GM23248 (cell line): ENCODE data around the gene YDJC. TPM values are rescaled to one million over a fixed set of nuclear protein-coding genes. Genes with fewer than 3 reads are reported as not detected.

Source experiments
- DNase-seq: peaks from one replicate; pipeline ENCODE4 v3.0.0-alpha.2; 2015
- H2AFZ ChIP-seq: fragments of 200-600 bp; sonication (generic); 2 replicates; pipeline ENCODE4 v1.6.1; 2016; ENCODE audit warnings: antibody characterized with exemption
- H3F3A ChIP-seq: fragments of 200-600 bp; sonication (generic); 2 replicates; pipeline ENCODE4 v1.6.1; 2016; ENCODE audit warnings: mild to moderate bottlenecking, antibody characterized with exemption, mixed run types; ENCODE audit not compliant: insufficient read depth
- H3K27ac ChIP-seq: fragments of 200-600 bp; sonication (generic); 2 replicates; pipeline ENCODE4 v1.5.1; 2016; ENCODE audit warnings: mild to moderate bottlenecking
- H3K27me3 ChIP-seq: fragments of 200-600 bp; sonication (generic); replicated peaks from 2 replicates; pipeline ENCODE4 v1.6.1; 2016; ENCODE audit warnings: mild to moderate bottlenecking; ENCODE audit not compliant: insufficient read depth
- H3K36me3 ChIP-seq: fragments of 200-600 bp; sonication (generic); 2 replicates; pipeline ENCODE4 v1.6.1; 2016; ENCODE audit warnings: low read depth, mild to moderate bottlenecking
- H3K4me1 ChIP-seq: fragments of 200-600 bp; sonication (generic); 2 replicates; pipeline ENCODE4 v1.6.1; 2016; ENCODE audit warnings: mild to moderate bottlenecking; ENCODE audit not compliant: insufficient read depth
- H3K4me2 ChIP-seq: fragments of 200-600 bp; sonication (generic); one replicate; pipeline ENCODE4 v1.6.1; 2016; ENCODE audit warnings: mild to moderate bottlenecking; ENCODE audit not compliant: unreplicated experiment
- H3K4me3 ChIP-seq: fragments of 200-600 bp; sonication (generic); 2 replicates; pipeline ENCODE4 v1.5.1; 2016; ENCODE audit warnings: mild to moderate bottlenecking
- H3K79me2 ChIP-seq: fragments of 200-600 bp; sonication (generic); 2 replicates; pipeline ENCODE4 v1.6.1; 2016; ENCODE audit warnings: mild to moderate bottlenecking; ENCODE audit not compliant: insufficient read depth
- H3K9ac ChIP-seq: fragments of 200-600 bp; sonication (generic); 2 replicates; pipeline ENCODE4 v1.6.1; 2016; ENCODE audit warnings: mild to moderate bottlenecking
- H3K9me2 ChIP-seq: fragments of 200-600 bp; sonication (generic); 2 replicates; pipeline ENCODE4 v1.6.1; 2016; ENCODE audit warnings: mixed run types, mild to moderate bottlenecking, moderate library complexity; ENCODE audit not compliant: insufficient read depth
- H3K9me3 ChIP-seq: fragments of 200-600 bp; sonication (generic); one replicate; pipeline ENCODE4 v1.6.1; 2017; ENCODE audit warnings: low read depth
- H4K20me1 ChIP-seq: fragments of 200-600 bp; sonication (generic); 2 replicates; pipeline ENCODE4 v1.6.0; 2016; ENCODE audit not compliant: insufficient read depth
- EZH2 ChIP-seq: fragments of 200-600 bp; sonication (generic); IDR thresholded peaks from 2 replicates; pipeline ENCODE4 v1.6.1; 2018; ENCODE audit warnings: antibody characterized with exemption, mild to moderate bottlenecking; ENCODE audit not compliant: insufficient read depth, poor library complexity, severe bottlenecking
- EZH2phosphoT487 ChIP-seq: fragments of 200-600 bp; sonication (generic); IDR thresholded peaks from 2 replicates; pipeline ENCODE4 v1.6.1; 2018; ENCODE audit warnings: antibody characterized with exemption, moderate library complexity, mild to moderate bottlenecking, low read depth; ENCODE audit not compliant: insufficient read depth
- WGBS, 2 experiments: methylation state at CpG; one replicate each; pipeline ENCODE4 v1.1.6; 2015 to 2017; ENCODE audit warnings: low lambda C conversion rate in 2 of 2, low coverage in 1 of 2; ENCODE audit errors: missing lambda C conversion rate in 2 of 2; 5-methylcytosine and 5-hydroxymethylcytosine counted together
- in situ Hi-C: fragments of 300-500 bp; cut with MboI; formaldehyde crosslinking; loops from 2 replicates; pipeline ENCODE4 v1.15.0; 2020
- polyA plus RNA-seq: library from polyadenylated mRNA; unstranded; fragments of >200 nt; fragmentation: Nextera tagmentation; extraction: Ambion mirVana; gene quantifications from 2 replicates; pipeline ENCODE4 v1.2.1, GENCODE V29; 2016
- total RNA-seq: library from RNA; depleted of rRNA; stranded (reverse); fragments of >200 nt; shearing (Covaris generic); gene quantifications from 2 replicates; pipeline ENCODE4 v1.2.3, GENCODE V29; 2014

The YDJC gene
- total and polyA plus RNA-seq, 2 experiments from 2014 or later: 20.0 to 31.5 TPM

GRCh38 chr22:21652547-21653545 lies 23.0 kb upstream of the YDJC start:
- H2AFZ ChIP-seq: peak overlapping the region; percentile 97
- H4K20me1 ChIP-seq: no peaks in the 10 kb centered on the region
- H3K4me1 ChIP-seq: 0 out of 2 replicates have a peak, but pooled peaks cover 7% of the 10 kb centered on the region
- 21 to 26% methylated on average over 29 to 33 of the region's 40 CpGs for WGBS, 2 experiments
- TF ChIP-seq EZH2phosphoT487 (no peak), EZH2 (no peak)
- no peaks in the 10 kb centered on the region for H3K27me3 ChIP-seq
- peak overlapping the region; percentile 83 for H3K4me3 ChIP-seq
- H3K9me3 ChIP-seq: no peaks in the 10 kb centered on the region
- peaks cover 15% of the 10 kb centered on the region; the same call in 1 of the 2 replicates for H3F3A ChIP-seq
- H3K27ac ChIP-seq: no peak overlapping the region
- DNase-seq: no peak
- in situ Hi-C loops: no loop called here
- H3K4me2 ChIP-seq: peak overlapping the region; percentile 87
- H3K36me3 ChIP-seq: no peaks in the 10 kb centered on the region
- peak overlapping the region; percentile 80 for H3K9ac ChIP-seq
- no peaks in the 10 kb centered on the region for H3K9me2 ChIP-seq
- H3K79me2 ChIP-seq: no peaks in the 10 kb centered on the region

DNA sequence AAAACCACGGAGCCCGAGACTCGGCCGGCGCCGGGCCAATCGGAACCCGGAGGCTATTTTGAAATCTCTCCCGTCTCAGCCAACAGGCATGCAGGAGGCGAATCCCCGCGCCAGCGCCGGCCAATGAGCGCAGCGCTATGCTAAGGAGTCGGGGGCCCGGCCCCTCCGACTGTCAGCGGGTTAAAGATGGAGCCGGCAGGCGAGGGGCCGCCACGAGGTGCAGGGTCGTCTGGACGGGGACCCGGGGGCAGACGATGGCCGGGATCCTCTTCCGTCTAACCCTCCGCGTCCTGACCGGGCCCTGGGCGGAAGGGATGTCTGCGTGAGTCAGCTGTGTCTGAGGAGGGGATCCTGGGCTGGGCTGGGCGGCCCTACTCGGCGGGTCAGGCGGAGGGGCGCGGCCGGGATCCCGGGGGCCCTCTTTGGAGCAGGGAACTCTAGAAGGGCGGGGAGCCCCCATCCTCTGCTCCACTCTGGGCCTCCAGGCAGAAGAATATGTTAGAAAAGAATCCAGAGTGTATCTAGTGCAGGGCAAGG lies 22.3 kb upstream of the YDJC start:
- H3K27ac ChIP-seq: no peak overlapping the region
- H3K27me3 ChIP-seq: no peaks in the 10 kb centered on the region
- in situ Hi-C loops: no loop called here
- H3K9me2 ChIP-seq: no peaks in the 10 kb centered on the region
- H3K36me3 ChIP-seq: no peaks in the 10 kb centered on the region
- peak; percentile 95 for DNase-seq
- H3K9me3 ChIP-seq: no peaks in the 10 kb centered on the region
- H3K4me2 ChIP-seq: peak overlapping the region; percentile 87
- H2AFZ ChIP-seq: peak overlapping the region; percentile 97
- 0 out of 2 replicates have a peak, but pooled peaks cover 7% of the 10 kb centered on the region for H3K4me1 ChIP-seq
- WGBS, 2 experiments: 0 to 1% methylated on average over 43 to 44 of the region's 44 CpGs
- H3F3A ChIP-seq: peaks cover 15% of the 10 kb centered on the region; the same call in 1 of the 2 replicates
- H3K79me2 ChIP-seq: no peaks in the 10 kb centered on the region
- TF ChIP-seq EZH2phosphoT487: no peak
- no peak for TF ChIP-seq EZH2
- no peaks in the 10 kb centered on the region for H4K20me1 ChIP-seq
- peak overlapping the region; percentile 83 for H3K4me3 ChIP-seq
- peak overlapping the region; percentile 80 for H3K9ac ChIP-seq

DNA sequence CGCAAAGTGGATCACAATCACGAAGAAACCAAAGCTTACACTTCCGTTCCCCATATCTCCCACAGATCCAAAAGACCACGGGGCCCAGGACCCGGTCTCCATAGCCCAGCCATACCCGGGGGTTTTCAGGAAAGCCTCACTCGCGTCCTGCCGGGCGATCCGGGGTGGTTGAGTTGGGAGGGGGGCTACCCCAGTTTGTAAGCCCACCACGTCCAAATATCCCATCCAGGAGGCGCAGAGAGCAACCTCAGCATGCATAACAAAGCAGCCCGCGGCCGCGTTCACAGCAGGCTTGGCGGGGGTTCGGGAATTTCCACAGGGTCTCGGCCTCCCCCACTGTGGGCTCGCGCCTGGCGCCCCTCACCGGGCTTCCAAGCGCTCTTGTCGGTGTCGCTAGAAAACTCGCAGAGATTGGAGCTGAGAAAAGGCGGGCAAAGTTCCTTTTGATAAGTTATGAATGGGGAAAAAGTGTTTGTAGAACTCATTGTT lies 21.7 kb upstream of the YDJC start:
- Histone ChIP-seq H3K79me2 (no peaks in the 10 kb centered on the region), H4K20me1 (no peaks in the 10 kb centered on the region), H3K27ac (no peak overlapping the region), H3K4me1 (0 out of 2 replicates have a peak, but pooled peaks cover 7% of the 10 kb centered on the region), H3K9me2 (no peaks in the 10 kb centered on the region), H3K36me3 (no peaks in the 10 kb centered on the region), H3K4me3 (peak overlapping the region; percentile 83), H3F3A (peaks cover 14% of the 10 kb centered on the region; the same call in 1 of the 2 replicates), H3K9me3 (no peaks in the 10 kb centered on the region), H3K4me2 (peak overlapping the region; percentile 87), H3K27me3 (no peaks in the 10 kb centered on the region), H3K9ac (peak overlapping the region; percentile 80), H2AFZ (peak overlapping the region; percentile 97)
- in situ Hi-C loops: no loop called here
- 1 to 2% methylated on average over 29 of the region's 29 CpGs for WGBS, 2 experiments
- DNase-seq: no peak
- TF ChIP-seq EZH2phosphoT487: no peak
- no peak for TF ChIP-seq EZH2

DNA sequence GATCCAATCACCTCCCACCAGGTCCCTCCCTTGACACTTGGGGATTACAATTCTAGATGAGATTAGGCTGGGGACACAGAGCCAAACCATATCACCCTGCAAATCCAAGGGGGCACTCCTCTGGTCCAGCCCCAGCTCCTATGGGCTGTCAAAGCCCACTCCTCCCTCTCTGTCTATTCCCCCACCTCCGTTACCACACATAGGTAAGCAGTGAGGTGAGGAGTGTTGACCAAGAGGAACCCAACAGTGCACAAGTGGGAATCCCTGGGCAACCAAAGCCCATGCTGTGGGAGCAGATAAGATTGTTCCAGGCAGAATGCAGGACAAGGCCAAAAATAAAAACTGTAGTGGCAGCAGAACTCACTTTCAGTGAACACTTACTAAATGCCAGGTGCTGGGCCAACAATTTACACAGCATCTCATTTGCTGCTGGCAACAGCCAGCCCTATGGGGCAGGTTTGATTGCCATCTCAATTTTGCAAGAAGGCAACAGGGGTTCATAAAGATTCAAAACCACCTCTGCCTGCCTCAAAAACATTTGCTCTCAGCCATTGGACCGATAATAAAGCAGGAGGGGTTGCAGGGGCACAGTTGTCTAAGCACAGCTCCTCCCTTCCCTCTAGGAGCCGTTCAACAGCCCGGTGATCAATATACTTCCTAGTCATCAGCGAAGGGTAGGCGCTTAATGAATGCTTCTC lies 21.1 kb upstream of the YDJC start:
- no peak overlapping the region for H3K27ac ChIP-seq
- in situ Hi-C loops: no loop called here
- 29% methylated on average over 6 of the region's 6 CpGs for WGBS, 2 experiments
- no peaks in the 10 kb centered on the region for H3K36me3 ChIP-seq
- 0 out of 2 replicates have a peak, but pooled peaks cover 7% of the 10 kb centered on the region for H3K4me1 ChIP-seq
- no peaks in the 10 kb centered on the region for H3K9me2 ChIP-seq
- no peaks in the 10 kb centered on the region for H3K27me3 ChIP-seq
- peaks cover 8% of the 10 kb centered on the region; the same call in 1 of the 2 replicates for H3F3A ChIP-seq
- peak overlapping the region; percentile 87 for H3K4me2 ChIP-seq
- no peaks in the 10 kb centered on the region for H3K9me3 ChIP-seq
- H3K79me2 ChIP-seq: no peaks in the 10 kb centered on the region
- peak; percentile 19 for DNase-seq
- H3K4me3 ChIP-seq: peak overlapping the region; percentile 83
- H4K20me1 ChIP-seq: no peaks in the 10 kb centered on the region
- peak overlapping the region; percentile 97 for H2AFZ ChIP-seq
- peak overlapping the region; percentile 80 for H3K9ac ChIP-seq
- TF ChIP-seq EZH2 (no peak), EZH2phosphoT487 (no peak)
